Activated naive CD4-positive, alpha-beta T cell treated with anti-CD3 and anti-CD28 coated beads, Interleukin-2, amount 50 U/mL, for 16 hours (primary cell): ENCODE data around the gene GCK.
A peak's percentile ranks its signal among the peaks of the same experiment; 100 is the strongest.

ENCODE experiments used
- DNase-seq: peaks from one replicate; pipeline ENCODE4 v3.0.0-alpha.2; 2020

Gene GCK

DNA sequence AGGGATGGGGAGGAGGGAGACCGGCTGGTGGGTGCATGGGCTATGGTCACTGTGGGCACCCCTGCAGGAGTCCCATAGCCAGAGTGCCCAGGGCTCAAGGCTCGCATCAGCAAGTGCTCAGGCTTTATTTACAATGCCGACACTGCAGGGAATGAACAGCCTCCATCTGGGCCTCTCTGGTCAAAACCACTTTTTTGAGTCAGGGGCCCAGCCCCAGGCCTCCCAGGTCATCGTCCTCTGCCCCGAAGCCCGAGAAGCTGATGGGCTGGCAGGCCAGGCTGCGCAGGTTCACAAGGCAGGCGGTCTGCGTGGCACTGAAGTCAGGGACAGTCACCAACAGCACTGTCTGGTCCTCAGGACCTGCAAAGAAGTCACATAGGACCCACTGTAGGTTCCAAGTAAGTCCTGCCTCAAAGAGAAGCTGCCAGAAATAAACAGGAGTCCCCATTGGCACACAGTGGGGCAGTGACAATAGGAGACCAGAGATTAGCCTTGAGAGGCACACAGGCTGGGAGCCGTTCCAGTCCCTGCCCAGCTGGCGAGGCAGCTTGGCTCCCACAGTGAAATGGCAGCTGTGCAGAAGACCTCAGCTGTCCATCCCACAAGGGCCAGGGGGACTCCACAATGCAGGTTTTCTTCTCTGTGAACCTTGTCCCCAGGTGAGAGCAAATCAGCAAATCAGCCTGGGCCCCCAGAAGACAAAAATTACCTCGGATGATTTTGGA lies 74.5 kb downstream of the GCK start:
- no peak for DNase-seq

GRCh38 chr7:44113764-44114354 lies 75.4 kb downstream of the GCK start:
- no peak for DNase-seq

DNA sequence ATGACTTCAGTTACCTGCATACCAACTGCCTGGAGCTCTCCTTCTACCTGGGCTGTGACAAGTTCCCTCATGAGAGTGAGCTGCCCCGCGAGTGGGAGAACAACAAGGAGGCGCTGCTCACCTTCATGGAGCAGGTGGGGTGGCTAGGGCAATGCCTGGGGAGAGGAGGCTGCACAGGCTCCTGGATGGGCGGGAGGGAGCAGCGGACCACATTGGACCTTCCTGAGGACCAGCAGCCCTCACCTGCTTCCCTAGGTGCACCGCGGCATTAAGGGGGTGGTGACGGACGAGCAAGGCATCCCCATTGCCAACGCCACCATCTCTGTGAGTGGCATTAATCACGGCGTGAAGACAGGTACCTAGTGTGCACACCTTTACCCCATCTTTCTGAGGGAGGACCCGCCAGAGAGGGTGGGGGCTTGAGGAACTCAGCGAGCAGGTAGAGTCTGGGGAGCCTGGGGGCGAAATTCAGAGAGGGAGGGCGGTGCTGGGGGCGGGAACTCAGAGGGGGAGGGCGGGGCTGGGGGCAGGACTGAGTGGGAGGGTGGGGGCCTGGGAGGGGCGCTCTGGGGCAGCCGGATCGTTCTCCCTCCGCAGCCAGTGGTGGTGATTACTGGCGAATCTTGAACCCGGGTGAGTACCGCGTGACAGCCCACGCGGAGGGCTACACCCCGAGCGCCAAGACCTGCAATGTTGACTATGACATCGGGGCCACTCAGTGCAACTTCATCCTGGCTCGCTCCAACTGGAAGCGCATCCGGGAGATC lies 76.1 kb downstream of the GCK start:
- no peak for DNase-seq

DNA sequence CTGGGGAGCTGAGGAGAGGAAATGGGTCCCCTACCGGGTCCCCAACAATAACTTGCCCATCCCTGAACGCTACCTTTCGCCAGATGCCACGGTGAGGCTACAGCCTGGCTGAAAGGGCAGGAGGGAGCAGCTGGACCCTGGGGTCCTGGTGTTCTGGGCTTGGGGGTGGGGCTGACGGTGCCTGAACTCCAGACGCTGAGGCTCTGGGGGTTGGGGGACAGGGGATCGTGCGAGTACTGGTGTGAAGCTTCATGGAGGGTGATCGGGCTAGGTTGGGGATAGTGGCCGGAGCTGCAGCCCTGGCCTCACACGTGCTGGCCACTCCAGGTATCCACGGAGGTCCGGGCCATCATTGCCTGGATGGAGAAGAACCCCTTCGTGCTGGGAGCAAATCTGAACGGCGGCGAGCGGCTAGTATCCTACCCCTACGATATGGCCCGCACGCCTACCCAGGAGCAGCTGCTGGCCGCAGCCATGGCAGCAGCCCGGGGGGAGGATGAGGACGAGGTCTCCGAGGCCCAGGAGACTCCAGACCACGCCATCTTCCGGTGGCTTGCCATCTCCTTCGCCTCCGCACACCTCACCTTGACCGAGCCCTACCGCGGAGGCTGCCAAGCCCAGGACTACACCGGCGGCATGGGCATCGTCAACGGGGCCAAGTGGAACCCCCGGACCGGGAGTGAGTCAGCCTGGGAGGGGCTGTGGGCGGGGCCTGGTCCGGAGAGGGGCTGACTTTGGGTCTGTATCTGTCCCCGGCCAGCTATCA lies 76.8 kb downstream of the GCK start:
- no peak for DNase-seq

GRCh38 chr7:44111761-44112160 lies 77.5 kb downstream of the GCK start:
- no peak for DNase-seq

DNA sequence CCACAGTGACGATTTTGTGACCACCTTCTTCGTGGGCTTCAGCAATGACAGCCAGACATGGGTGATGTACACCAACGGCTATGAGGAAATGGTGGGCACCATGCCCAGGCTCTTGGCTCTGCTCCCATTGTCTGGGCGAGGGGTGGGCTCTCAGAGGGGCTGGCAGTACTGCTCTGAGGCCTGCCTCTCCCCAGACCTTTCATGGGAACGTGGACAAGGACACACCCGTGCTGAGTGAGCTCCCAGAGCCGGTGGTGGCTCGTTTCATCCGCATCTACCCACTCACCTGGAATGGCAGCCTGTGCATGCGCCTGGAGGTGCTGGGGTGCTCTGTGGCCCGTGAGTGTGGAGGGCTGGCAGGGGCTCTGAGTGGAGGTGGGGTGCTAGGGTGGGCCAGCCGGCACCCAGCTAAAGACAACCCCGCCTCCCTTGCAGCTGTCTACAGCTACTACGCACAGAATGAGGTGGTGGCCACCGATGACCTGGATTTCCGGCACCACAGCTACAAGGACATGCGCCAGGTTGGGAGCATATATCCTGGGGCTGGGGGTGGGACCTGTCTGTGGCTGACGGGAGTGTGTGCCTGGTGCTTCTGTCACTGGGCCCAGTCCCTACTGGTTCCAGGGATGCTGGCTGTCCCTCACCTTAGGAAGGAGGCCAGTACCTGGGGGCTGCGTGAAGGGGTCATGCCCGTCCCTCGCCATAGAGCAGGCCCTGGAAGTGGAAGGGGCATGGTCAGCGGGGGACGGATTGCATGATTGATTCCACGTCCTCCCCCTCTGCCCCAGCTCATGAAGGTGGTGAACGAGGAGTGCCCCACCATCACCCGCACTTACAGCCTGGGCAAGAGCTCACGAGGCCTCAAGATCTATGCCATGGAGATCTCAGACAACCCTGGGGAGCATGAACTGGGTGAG lies 78.3 kb downstream of the GCK start:
- DNase-seq, result no peak

- no peak for DNase-seq
These were observed 79.2 kb downstream of the GCK start for GRCh38 chr7:44109991-44110390.

DNA sequence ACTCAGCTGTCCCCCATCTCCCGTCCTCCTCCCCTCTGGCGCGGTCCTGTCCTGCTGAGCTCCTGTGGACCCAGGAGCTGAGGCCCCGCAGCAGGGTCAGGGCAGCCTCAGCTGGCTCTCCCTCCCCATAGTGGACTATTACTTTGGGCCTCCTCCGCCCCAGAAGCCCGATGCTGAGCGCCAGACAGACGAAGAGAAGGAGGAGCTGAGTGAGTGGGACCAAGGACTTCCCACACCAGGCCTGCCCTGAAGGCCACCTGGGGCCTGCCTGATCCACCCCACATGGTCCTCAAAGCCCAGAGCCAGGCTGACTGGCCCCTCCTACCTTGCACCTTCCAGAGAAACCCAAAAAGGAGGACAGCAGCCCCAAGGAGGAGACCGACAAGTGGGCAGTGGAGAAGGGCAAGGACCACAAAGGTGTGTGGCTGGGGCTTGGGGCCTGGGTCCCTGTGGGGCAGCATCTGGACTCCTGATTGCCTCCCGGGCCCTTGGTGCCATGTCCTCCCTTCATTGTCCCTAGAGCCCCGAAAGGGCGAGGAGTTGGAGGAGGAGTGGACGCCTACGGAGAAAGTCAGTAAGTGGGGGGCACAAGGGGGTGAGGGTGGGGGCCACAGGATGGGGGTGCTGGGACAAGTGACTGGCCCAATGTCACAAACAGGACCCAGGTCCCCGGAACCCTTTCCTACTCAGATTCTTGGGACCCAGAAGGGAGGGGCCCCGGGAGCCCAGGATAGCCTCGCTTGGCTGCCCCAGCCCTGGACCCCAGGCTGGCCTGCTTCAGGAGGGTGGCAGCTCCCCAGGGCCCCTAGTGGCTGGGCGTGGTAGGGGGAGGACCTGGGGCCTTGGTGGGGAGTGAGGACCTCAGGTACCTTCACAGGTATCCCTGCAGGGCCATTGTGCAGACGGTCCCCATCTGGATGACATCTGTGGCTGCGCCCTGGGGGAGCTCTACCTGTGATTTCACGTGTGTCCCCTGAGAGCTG lies 80.2 kb downstream of the GCK start:
- peak; percentile 39 for DNase-seq

DNA sequence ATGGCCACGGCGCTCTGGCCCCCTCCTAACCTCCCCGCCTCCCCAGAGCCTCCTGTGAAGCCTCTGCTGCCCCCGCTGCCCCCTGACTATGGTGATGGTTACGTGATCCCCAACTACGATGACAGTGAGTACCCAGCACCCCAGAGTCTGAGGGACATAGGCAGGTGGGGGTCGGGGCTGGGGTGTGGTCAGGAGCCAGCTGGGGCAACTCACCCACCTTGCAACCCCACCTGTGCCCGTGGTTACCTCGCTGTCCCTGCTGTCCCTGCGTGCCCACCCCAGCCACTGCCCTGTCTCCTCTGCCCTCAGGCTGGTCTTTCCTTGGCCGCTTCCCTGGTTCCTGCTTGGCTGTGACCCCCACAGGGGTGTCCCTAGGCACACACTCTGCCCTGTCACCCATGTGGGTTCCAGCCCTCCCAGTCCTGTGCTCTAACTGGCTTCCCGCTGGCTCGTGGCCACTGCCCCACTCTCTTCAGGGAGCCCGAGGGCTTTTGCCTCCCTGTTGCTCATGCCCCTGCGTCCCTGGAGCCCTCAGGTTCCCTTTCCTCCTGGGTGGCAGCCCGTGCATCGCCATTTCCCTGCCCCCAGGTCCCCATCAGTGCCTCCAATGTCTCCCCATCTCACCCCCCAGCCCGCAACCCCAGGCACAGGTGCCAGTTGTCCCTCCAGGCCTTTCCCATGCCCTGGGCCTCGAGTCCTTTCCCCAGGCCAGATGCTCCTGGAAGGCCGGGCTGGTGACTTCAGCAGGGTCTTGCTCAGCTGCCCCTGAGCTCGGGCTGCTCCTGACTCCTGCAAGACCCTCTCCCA lies 81.1 kb downstream of the GCK start:
- DNase-seq, result no peak

GRCh38 chr7:44107116-44107960 lies 81.9 kb downstream of the GCK start:
- no peak for DNase-seq

DNA sequence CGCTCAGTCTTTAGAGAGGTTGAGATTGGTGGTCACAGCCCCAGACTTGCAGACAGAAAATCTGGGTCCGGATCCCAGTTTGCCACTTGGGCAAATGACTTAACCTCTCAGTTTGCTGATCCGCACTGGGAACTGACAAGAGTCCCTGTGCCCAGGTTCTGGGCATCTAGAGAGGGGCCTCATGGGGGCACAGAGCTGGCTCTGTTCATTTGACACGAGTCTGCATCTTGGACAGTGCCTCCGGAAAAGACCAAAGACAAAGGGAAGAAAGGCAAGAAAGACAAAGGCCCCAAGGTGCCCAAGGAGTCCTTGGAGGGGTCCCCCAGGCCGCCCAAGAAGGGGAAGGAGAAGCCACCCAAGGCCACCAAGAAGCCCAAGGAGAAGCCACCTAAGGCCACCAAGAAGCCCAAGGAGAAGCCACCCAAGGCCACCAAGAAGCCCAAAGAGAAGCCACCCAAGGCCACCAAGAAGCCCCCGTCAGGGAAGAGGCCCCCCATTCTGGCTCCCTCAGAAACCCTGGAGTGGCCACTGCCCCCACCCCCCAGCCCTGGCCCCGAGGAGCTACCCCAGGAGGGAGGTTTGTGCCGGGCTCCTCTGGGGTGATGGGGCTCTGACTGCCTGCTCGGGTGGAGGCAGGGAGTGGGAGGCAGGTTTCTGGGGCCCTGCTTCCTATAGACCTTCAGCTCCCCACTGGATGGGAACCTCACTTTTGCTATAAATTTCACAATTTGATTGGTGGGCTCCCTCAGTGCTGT lies 82.8 kb downstream of the GCK start:
- DNase-seq, result no peak

DNA sequence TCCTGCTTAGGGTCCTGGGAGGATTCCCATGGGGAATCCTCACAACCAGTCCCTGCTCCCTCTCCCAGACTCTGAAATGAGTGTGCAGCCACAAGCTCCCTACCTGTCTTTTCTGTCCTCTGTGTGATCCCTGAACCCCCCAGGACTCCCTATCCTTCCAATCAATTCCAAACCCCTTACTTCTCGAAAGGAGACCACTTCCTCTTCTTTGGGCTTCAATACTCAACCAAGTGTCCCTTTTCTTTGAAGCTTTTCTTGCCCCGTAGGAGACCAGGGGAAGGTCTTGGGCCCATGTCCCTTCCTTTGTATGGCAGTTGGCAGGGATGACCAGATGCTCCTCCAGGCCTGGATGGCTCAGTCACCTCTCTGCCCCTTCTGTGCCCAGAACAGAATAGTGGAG lies 83.4 kb downstream of the GCK start:
- no peak for DNase-seq

DNA sequence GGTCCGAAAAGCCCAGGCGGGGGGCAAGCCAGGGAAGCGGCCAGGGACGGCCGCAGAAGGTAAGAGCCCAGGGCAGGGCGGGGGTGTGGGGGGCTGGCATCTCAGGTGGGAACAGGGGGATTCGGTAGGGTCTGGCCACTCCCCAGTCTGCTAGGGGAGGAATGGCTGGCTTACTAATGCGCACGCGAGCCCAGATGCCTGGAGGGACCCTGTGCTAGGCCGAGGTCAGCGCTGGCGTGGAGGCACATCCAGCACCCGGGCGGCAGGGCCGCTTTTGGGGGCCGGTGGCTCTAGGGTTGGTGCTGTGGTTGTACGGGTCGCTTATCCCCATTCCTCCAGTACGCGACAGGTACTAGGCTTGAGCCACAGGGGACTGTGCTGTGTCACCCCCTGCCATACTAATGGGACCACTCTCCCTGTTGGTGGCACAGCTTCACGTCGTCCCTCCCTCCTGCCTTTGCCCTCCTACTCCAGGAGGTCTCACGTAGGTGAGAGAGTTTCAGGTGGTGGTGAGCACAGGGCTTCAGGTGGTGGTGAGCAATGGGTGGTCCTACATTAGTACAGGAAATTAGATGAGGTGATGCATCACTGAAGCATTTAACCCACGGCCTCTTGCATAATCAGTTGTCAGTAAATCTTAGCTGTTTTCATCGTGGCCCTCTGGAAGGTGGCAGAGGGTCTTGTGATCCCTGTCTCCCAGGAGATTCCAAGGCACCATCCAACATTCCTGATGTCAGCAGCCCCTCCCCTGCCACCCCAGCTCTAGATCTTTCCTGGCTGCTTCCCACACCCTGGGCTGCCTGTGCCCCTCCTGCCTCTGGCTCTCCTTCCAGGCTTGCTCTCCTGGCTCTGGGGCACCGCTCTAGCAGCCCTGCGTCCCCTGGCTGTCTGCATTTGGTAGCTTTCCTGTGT lies 84.1 kb downstream of the GCK start:
- no peak for DNase-seq

GRCh38 chr7:44103923-44104859 lies 85.0 kb downstream of the GCK start, which contains the start of gene AEBP1:
AEBP1 (plus strand) TSS chr7:44104345; CDS start chr7:44104666, 321 bp downstream.
- DNase-seq, result peak; percentile 52

- no peak for DNase-seq
These were observed 85.7 kb downstream of the GCK start for GRCh38 chr7:44103566-44103922.
